Stimulated activated effector memory CD8-positive, alpha-beta T cell treated with anti-CD3 and anti-CD28 coated beads, Interleukin-12 subunit alpha, Interleukin-12 subunit beta, amount 100 ng/mL, for 72 hours (primary cell): Measurements from ENCODE around the gene LEMD1.
"Not testable (repeated sequence)": the region's sequence is repeated elsewhere in the genome, so short reads cannot be mapped to it uniquely, and the experiment has no call there.

Source experiments
- ATAC-seq: fragments of 150-1000 bp; cut with Tn5 transposase; 2 replicates; pipeline ENCODE4 v1.10.0; 2021
- DNase-seq, 2 donors: peaks; one replicate each; pipeline ENCODE4 v3.0.0; 2021 to 2022; ENCODE audit warnings: low spot score in 2 of 2
- H3K27ac Mint-ChIP-seq: one replicate; pipeline ENCODE4 v1.8.0; 2022; ENCODE audit warnings: mild to moderate bottlenecking, mixed read lengths
- H3K36me3 Mint-ChIP-seq: one replicate; pipeline ENCODE4 v1.8.0; 2022; ENCODE audit warnings: mild to moderate bottlenecking, mixed read lengths
- H3K4me1 Mint-ChIP-seq: one replicate; pipeline ENCODE4 v1.8.0; 2022; ENCODE audit warnings: mixed read lengths
- H3K4me3 Mint-ChIP-seq: one replicate; pipeline ENCODE4 v1.8.0; 2022; ENCODE audit warnings: mild to moderate bottlenecking, mixed read lengths
- H3K9me3 Mint-ChIP-seq: one replicate; pipeline ENCODE4 v1.8.0; 2022; ENCODE audit warnings: mixed read lengths

LEMD1 gene

DNA sequence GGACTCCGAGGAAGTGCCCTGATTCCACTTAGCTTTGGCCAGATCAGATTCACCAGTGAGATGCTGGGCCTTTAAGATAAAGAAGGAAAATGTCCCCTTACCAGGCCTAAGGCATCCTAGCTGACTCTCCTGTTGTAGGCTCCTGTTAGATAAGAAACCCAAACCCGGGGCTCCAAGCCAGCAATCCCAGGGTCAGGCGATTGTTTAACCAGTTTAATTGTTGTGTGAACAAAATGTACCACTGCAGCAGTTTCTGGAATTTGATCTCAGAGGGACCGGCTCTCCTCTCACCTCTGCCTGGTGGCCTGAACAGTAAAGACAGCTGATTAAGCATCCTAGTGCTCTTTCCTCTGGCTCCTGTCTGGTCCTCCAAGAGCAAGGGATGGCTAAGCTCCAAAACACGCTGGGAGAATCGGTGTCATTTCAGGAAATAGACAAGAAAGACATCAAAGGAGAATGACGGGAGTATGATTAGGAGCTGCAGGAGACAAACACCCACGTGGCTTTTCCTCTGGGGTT lies 55.9 kb downstream of the LEMD1 start:
- DNase-seq (no peak), ATAC-seq (no peak)
- Mint-ChIP-seq H3K36me3 (no peaks in the 10 kb centered on the region), H3K27ac (no peak overlapping the region), H3K4me1 (no peaks in the 10 kb centered on the region), H3K9me3 (no peaks in the 10 kb centered on the region), H3K4me3 (no peak overlapping the region)

DNA sequence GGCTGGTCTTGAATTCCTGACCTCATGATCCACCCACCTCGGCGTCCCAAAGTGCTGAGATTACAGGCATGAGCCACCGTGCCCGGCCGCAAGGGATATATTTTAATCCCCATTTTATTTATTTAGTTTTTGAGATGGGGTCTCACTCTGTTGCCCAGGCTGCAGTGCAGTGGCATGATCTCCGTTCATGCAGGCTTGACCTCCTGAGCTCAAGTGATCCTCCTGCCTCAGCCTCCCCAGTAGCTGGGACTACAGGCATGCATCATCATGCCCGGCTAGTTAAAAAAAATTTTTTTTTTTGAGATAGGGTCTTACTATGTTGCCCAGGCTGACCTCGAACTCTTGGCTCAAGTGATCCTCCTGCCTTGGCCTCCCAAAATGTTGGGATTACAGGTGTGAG lies 56.8 kb downstream of the LEMD1 start:
- DNase-seq, H3K36me3 Mint-ChIP-seq, H3K9me3 Mint-ChIP-seq, ATAC-seq, H3K4me3 Mint-ChIP-seq, H3K27ac Mint-ChIP-seq, H3K4me1 Mint-ChIP-seq: not testable (repeated sequence)

DNA sequence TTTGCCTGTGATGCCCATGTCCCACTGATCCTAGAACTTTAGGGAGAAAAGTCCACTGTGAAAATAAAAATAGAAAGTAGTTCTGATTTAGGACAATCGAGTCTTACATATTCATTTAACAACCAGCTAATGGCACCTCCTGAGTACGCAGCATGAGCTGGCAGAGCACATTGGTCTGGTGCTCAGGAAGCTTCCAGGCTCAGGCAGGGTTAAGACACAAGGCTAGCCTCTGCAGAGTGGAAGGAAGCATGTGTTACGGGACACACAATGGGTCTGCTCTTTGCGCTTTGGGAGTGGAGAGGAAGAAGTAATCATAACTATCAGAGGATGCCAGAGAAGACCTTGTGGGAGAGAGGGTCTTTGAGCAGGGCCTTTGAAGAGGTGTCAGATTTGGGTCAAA lies 61.0 kb downstream of the LEMD1 start:
- no peaks in the 10 kb centered on the region for H3K9me3 Mint-ChIP-seq
- no peak overlapping the region for H3K27ac Mint-ChIP-seq
- ATAC-seq (no peak), DNase-seq (no peak)
- no peaks in the 10 kb centered on the region for H3K36me3 Mint-ChIP-seq
- H3K4me1 Mint-ChIP-seq = no peaks in the 10 kb centered on the region
- H3K4me3 Mint-ChIP-seq = no peak overlapping the region

DNA sequence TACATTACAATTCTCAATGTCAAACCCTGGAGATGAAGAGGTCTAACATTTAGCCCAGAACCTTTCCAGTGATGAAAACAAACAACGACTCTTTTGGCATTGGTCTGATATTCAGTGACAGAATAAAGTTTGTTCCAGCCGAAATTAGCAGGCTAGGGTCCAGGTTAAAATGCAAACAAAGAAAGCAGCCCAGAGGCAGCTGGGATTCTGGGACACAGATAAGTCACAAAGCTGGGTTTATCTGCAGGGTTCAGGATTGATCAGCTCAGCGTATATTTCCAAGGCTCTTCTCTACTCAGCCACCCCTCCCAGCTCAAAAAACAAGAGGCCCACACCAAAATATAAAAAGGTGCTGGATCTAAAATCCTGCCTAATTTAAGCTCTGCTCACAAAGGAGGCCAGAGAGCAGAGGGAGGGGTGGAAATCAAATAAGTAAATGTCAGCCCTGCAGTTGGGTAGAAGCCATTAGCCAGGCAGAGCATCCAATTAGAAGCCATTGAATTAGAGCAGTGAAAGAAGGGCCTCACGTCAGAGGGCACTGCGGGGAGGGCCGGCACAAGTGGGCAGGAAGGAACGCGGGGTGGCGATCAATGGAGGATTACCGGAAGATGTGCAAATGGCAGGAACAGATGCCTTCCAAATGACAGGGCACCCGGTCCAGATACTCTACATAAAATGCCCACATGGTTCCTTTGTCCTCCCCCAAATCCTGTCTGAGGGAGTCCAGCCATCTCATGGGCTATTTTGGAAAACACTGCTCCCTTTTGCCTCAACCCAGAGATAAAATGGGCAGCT lies 61.9 kb downstream of the LEMD1 start:
- no peaks in the 10 kb centered on the region for H3K4me1 Mint-ChIP-seq
- DNase-seq = no peak
- ATAC-seq = no peak
- H3K36me3 Mint-ChIP-seq = no peaks in the 10 kb centered on the region
- no peak overlapping the region for H3K4me3 Mint-ChIP-seq
- H3K9me3 Mint-ChIP-seq = no peaks in the 10 kb centered on the region
- no peak overlapping the region for H3K27ac Mint-ChIP-seq

DNA sequence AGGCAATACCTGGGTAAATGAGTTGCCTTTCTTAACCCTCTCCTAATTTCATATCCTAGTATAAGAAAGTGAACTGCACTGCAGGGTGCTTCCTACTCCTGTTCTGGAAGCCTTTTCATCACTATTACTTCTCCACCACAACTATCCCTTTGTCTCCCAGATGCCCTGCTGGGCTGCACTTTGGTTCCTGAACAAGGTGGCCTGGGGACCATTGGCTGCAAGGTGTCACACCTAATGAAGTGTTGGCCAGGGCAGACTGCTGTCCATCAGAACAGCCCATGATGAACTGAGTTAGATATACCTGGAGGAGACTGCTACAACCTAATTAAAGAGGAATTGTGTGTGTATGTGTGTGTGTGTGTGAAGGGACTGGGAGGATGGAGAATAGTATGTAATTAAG lies 63.3 kb downstream of the LEMD1 start:
- no peaks in the 10 kb centered on the region for H3K9me3 Mint-ChIP-seq
- no peaks in the 10 kb centered on the region for H3K36me3 Mint-ChIP-seq
- no peaks in the 10 kb centered on the region for H3K4me1 Mint-ChIP-seq
- ATAC-seq = no peak
- no peak overlapping the region for H3K27ac Mint-ChIP-seq
- no peak for DNase-seq
- no peak overlapping the region for H3K4me3 Mint-ChIP-seq

DNA sequence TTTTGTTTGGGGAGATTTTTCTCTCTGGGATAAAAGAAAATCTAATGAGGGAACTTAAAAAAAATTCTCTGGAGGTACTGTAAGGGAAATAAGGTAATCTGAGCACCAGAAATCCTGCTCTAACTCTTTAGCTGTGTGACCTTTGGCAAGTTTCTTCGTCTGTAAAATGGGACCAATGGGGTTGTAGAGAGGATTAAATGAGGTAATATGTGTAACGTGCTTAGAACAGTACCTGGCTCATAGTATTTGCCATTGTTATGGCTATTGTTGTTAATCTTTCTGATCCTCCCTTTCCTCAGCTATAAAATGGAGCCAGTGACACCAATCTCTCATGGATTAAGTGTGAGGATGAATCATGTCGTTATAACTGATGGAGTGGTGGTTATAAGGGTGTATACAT lies 64.3 kb downstream of the LEMD1 start:
- no peaks in the 10 kb centered on the region for H3K36me3 Mint-ChIP-seq

DNA sequence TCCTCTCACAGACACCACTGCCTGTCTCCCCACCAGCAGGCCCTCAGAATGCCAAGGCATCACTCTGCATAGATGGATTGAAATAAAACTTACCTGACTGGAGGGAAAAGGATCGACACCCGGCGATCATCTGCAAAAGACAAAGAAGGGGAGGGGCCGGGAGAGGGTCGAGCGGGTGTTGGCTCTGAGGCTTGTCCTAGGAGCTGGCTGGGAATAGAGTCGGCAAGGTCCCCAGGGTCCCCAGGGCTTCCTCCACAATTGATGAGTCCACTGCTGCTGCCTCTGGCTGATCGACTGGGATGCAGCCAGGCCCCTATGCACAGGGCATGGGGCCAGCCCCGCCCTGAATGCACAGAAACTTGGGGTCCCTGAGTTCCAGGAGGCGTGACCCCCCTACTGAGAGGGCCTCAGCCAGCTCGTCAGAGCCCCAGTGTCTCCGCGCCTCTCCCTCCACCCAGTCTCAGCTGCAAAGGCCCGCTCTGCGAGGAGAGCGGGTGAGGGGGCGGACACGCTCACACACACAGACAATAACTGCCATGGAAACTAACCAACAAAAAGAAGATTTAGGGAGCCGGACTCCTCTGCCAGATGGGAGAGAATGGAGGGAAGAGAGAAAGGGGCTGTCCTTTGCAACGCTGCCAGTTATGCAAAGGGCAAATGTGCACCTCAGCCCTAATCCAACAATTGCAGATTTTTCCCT lies 65.3 kb downstream of the LEMD1 start, which contains the start of gene KLHDC8A:
KLHDC8A (minus strand) TSS at position 483 of the 700 bp plus-strand sequence. CDS start 13,318 bp downstream, outside the sequence.
- Mint-ChIP-seq H3K27ac (peak within 1 kb of the TSS; percentile 17), H3K9me3 (no peaks in the 10 kb centered on the region), H3K4me3 (no peak within 1 kb of the TSS), H3K36me3 (no peaks in the 10 kb centered on the region), H3K4me1 (no peaks in the 10 kb centered on the region)
- DNase-seq = no peak
- ATAC-seq = no peak

More for the DNA sequence above, 64.3 kb downstream of the LEMD1 start:
- H3K4me1 Mint-ChIP-seq = no peaks in the 10 kb centered on the region
- H3K4me3 Mint-ChIP-seq = no peak overlapping the region
- no peak overlapping the region for H3K27ac Mint-ChIP-seq
- ATAC-seq (no peak), DNase-seq (no peak)
- H3K9me3 Mint-ChIP-seq = no peaks in the 10 kb centered on the region

DNA sequence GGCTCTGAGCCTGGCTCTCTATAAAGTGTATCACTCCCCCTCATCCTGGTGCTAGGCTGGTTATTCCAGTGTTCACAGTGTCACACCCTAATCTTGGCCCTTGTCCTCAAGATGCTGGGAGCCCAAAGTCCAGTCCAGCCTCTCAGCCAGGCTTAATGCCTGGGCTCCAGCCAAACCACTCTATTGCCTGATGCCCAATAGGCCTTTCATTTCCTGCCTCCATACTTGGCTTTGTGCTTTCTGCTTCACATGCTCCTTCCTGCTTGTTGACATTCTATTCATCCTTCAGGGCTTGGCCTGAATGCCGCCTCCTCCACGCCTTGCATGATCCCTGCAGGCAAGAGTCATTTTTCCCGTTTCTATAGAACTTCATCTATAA lies 66.8 kb downstream of the LEMD1 start:
- Mint-ChIP-seq H3K4me1 (no peaks in the 10 kb centered on the region), H3K27ac (no peak overlapping the region), H3K4me3 (no peak overlapping the region), H3K9me3 (no peaks in the 10 kb centered on the region), H3K36me3 (no peaks in the 10 kb centered on the region)
- no peak for ATAC-seq
- DNase-seq = no peak

DNA sequence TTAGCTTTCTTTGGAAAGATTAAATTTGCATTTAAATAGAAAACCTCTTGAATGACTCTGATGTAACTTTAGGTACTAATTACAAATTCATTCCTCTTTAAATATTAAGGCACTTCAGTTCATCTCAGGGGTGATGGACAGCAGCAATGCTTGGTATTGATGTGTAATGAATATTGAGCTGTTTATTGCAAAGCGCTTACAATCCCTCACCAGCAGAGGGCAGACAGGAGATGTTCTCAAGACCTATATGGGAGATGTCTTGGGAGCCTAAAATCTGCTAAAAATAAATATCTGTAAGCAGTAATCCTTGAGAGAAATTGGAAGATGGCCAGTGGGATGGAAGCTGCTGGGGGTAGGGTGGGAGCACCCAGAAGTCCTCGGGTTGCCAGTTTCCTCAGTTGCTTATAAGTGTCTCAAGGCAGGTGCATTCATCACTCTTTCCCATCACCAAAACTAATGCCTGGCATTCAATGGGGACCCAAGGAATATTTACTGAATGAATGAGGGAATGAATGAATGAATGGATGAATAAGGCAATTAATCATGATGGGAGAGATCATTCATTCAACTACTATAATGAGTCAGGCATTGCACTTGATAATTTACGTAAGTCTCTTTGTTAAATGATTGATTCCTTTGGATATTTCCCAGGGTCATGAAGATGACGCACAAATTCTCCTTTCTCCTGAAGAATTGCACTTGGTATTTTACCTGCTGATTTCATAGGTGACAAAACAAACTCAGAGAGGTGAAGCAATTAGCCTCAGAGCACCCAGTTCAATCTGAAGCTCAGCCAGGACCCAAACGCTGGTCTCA lies 67.4 kb downstream of the LEMD1 start:
- no peaks in the 10 kb centered on the region for H3K36me3 Mint-ChIP-seq
- no peaks in the 10 kb centered on the region for H3K4me1 Mint-ChIP-seq
- H3K4me3 Mint-ChIP-seq = no peak overlapping the region
- ATAC-seq = peak; percentile 71
- no peak overlapping the region for H3K27ac Mint-ChIP-seq
- H3K9me3 Mint-ChIP-seq = no peaks in the 10 kb centered on the region
- peak; percentile 46 to 78 for DNase-seq

DNA sequence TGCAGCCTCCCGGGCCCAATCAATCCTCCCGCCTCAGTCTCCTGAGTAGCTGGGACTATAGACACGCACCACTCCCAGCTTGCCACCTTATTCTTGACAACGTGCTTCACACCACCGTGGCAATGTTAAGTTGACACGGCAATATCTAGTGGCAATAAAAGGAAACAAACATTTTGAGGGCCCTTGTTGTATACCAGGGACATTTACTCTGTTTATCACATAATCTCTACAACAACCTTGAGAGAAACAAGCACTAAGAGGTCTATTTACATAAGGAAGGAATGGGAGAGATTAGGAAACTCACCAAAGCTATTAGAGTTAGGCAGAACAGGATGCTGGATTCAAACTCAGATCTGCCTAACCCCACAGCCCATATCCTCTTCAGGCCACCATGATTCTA lies 68.2 kb downstream of the LEMD1 start:
- no peaks in the 10 kb centered on the region for H3K9me3 Mint-ChIP-seq
- no peak overlapping the region for H3K4me3 Mint-ChIP-seq
- H3K27ac Mint-ChIP-seq = no peak overlapping the region
- ATAC-seq (no peak), DNase-seq (no peak)
- H3K36me3 Mint-ChIP-seq = no peaks in the 10 kb centered on the region
- H3K4me1 Mint-ChIP-seq = no peaks in the 10 kb centered on the region

DNA sequence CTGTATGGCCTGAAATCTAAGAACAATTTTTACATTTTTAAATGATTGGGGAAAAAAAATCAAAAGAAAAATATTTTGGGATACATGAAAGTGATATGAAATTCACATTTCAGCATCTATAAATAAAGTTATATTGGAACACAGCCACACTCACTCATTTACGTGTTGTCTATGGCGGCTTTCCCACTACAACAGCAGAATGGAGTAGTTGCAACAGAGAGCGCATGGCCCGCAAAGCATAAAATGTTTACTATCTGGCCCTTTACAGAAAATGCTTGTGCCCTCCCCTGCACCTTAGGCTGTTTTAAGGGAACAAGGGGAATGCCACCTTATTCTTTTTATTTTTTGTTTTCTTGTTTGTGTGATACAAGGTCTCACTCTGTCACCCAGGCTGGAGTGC lies 68.7 kb downstream of the LEMD1 start:
- no peak for ATAC-seq
- H3K4me1 Mint-ChIP-seq = no peaks in the 10 kb centered on the region
- H3K27ac Mint-ChIP-seq = no peak overlapping the region
- no peak for DNase-seq
- no peaks in the 10 kb centered on the region for H3K36me3 Mint-ChIP-seq
- H3K9me3 Mint-ChIP-seq = no peaks in the 10 kb centered on the region
- H3K4me3 Mint-ChIP-seq = no peak overlapping the region

DNA sequence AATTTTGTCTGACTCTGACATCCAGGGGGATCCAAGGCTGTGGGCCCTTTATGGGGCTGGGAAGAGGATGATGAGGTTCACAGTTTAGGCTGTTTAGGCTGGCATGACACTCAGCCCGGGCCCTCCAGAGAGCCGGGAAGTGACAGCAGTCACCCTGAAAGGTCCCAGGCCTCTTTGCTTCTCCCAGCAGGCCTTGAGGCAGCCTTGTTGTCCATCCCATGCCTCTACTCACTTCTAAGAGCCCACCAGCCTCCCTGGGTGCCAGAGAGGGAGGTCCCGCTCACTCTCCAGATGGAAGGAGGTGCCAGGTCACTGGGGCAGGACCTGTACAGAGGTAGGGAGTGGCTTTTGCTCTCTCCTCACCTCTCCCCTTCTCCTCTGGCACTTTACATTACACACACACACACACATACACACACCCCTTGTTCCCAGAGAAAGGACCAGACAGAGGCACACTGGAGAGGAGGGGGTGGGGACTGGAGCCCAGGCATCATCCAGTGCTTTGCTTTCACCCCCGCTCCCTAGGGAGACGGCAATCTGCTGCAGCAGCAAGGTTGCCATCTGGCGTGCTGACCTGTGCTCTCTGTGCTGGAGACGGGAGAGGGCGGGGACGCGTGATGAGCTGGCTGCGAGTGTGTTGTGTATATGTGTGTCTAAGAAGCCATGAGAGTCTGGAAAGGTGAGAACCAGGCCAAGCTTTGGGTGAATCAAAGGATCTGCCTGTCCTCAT lies 69.7 kb downstream of the LEMD1 start:
- Mint-ChIP-seq H3K36me3 (no peaks in the 10 kb centered on the region), H3K9me3 (no peaks in the 10 kb centered on the region), H3K4me3 (no peak overlapping the region), H3K4me1 (no peaks in the 10 kb centered on the region), H3K27ac (no peak overlapping the region)
- no peak for ATAC-seq
- DNase-seq = no peak

DNA sequence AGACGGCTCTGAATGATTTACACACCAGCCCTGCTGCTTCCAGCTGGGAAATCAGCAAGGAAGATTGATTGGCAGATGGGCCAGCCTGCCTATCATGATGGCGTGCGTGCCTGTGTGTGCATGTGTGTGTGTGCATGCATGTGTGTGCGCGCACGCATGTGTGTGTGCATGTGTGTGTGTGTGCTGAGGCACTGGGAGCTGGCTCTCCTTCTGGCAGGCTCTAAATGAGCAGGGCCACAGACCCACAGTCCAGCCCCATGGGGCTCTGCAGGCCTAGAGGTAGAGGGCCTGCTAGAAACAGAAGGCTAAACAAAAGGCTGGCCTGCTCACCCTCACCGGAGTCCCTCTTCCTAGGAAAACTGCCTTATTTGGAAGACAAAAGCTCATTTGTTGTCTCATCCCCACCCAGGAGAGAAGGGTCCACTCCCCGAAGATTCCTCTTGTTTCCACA lies 71.1 kb downstream of the LEMD1 start:
- no peak for ATAC-seq
- no peaks in the 10 kb centered on the region for H3K36me3 Mint-ChIP-seq
- no peaks in the 10 kb centered on the region for H3K9me3 Mint-ChIP-seq
- no peaks in the 10 kb centered on the region for H3K4me1 Mint-ChIP-seq
- no peak for DNase-seq
- no peak overlapping the region for H3K4me3 Mint-ChIP-seq
- H3K27ac Mint-ChIP-seq = no peak overlapping the region

DNA sequence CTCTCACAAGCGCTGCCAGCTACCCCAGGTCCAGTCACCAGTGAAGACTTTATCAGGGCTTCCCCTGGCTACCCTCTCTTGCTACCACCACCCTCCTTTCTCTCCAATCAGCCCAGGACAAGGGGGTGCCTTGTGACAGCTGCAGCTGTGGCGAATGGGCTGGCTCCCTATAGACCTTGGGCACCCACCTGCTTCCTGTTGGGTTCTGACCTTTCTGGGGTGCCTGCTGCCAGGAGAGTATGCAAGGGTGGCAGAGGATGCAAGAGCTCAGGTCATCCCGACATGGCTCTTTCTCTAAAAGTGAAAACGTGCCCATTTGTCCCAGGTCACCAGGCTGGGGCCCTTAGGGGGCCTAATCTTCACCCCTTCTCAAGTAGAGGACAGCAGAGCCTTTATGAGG lies 71.7 kb downstream of the LEMD1 start:
- H3K9me3 Mint-ChIP-seq = no peaks in the 10 kb centered on the region
- ATAC-seq (no peak), DNase-seq (no peak)
- no peaks in the 10 kb centered on the region for H3K4me1 Mint-ChIP-seq
- H3K4me3 Mint-ChIP-seq = no peak overlapping the region
- no peak overlapping the region for H3K27ac Mint-ChIP-seq
- no peaks in the 10 kb centered on the region for H3K36me3 Mint-ChIP-seq
